A549 (cell line): ENCODE data around the gene FBLL1. TPM values are rescaled to one million over a fixed set of nuclear protein-coding genes. Genes with fewer than 3 reads are reported as not detected.
A peak's percentile ranks its signal among the peaks of the same experiment; 100 is the strongest.

Experiments used
- ATAC-seq, 2 experiments: fragments of 200-7000 bp in 1 of 2; fragments of >200 bp in 1 of 2; cut with Nextera tagmentation in 1 of 2; cut with Tn5 transposase in 1 of 2; 3 replicates each; pipeline versions ENCODE4 v1.8.0 to v1.9.1; 2018 to 2020; ENCODE audit warnings: mild to moderate bottlenecking in 1 of 2, moderate library complexity in 1 of 2
- CTCF ChIA-PET: fragments of 300-600 bp; sonication (Branson Sonifier 250); formaldehyde crosslinking; extraction: SDS; loops from one replicate; lab custom pipeline; 2021; ENCODE audit warnings: antibody characterized with exemption, inconsistent platforms; lab: Yijun Ruan, JAX
- POLR2A ChIA-PET: fragments of 350-600 bp; formaldehyde crosslinking; extraction: SDS; loops from one replicate; lab custom pipeline; 2021; ENCODE audit warnings: antibody characterized with exemption, inconsistent platforms; lab: Yijun Ruan, JAX
- DNase-seq, 2 experiments: peaks; one replicate each; pipeline versions ENCODE4 v3.0.0 to v3.0.0-alpha.2; 2011 to 2016; ENCODE audit warnings: low read depth in 1 of 2, low spot score in 1 of 2
- FAIRE-seq: peaks from 2 replicates; lab custom pipeline; 2011; peaks lifted over from hg19 to GRCh38; lab: Jason Lieb, UNC
- H3K27ac ChIP-seq, 2 experiments: fragments of >200 bp; sonication (Bioruptor Twin); formaldehyde crosslinking; 3 replicates each; pipeline ENCODE4 v1.5.1; 2016 to 2017
- H3K4me1 ChIP-seq: fragments of >200 bp; sonication (Bioruptor Twin); formaldehyde crosslinking; 3 replicates; pipeline ENCODE4 v1.6.1; 2016
- H3K4me2 ChIP-seq: fragments of >200 bp; sonication (Bioruptor Twin); formaldehyde crosslinking; 3 replicates; pipeline ENCODE4 v1.6.1; 2016
- H3K4me3 ChIP-seq: fragments of >200 bp; sonication (Bioruptor Twin); formaldehyde crosslinking; 3 replicates; pipeline ENCODE4 v1.5.1; 2016
- H3K9me3 ChIP-seq: fragments of >200 bp; sonication (Bioruptor Twin); formaldehyde crosslinking; 3 replicates; pipeline ENCODE4 v1.6.1; 2016
- CBX8 ChIP-seq: fragments of 200-600 bp; sonication (generic); IDR thresholded peaks from 2 replicates; pipeline ENCODE4 v1.6.1; 2016
- EHMT2 ChIP-seq: fragments of 200-600 bp; sonication (generic); IDR thresholded peaks from 2 replicates; pipeline ENCODE4 v1.6.1; 2016; ENCODE audit warnings: antibody characterized with exemption, low read depth, mild to moderate bottlenecking, moderate library complexity
- FOSB ChIP-seq: fragments of 250-450 bp; sonication (Bioruptor Pico); IDR thresholded peaks from 2 replicates; pipeline ENCODE4 v1.5.0; 2020; ENCODE audit warnings: mild to moderate bottlenecking, moderate library complexity
- GATA3 ChIP-seq: IDR thresholded peaks from 2 replicates; pipeline ENCODE4 v1.6.1; 2012; ENCODE audit warnings: borderline replicate concordance
- HOXA7 ChIP-seq: fragments of 250-450 bp; sonication (Bioruptor Pico); IDR thresholded peaks from 2 replicates; pipeline ENCODE4 v1.5.0; 2020; ENCODE audit warnings: mild to moderate bottlenecking, moderate library complexity
- JUN ChIP-seq, 2 experiments: fragments of >200 bp; sonication (Bioruptor Twin); formaldehyde crosslinking; IDR thresholded peaks; 2 replicates in 1 of 2; 3 replicates in 1 of 2; pipeline ENCODE4 v1.6.1; 2016 to 2017
- KDM5A ChIP-seq: fragments of 200-600 bp; sonication (generic); IDR thresholded peaks from 2 replicates; pipeline ENCODE4 v1.6.1; 2016; ENCODE audit warnings: antibody characterized with exemption, mild to moderate bottlenecking
- MAZ ChIP-seq: fragments of 150-350 bp; IDR thresholded peaks from 2 replicates; pipeline ENCODE4 v1.6.1; 2014; ENCODE audit warnings: antibody characterized with exemption, low read depth, low read length, borderline replicate concordance
- MYC ChIP-seq: IDR thresholded peaks from 2 replicates; pipeline ENCODE4 v1.6.1; 2012; ENCODE audit warnings: mild to moderate bottlenecking, inconsistent platforms, low read length, improper control_type of control experiment, borderline replicate concordance
- NR3C1 ChIP-seq: fragments of >200 bp; sonication (Bioruptor Twin); formaldehyde crosslinking; IDR thresholded peaks from 3 replicates; pipeline ENCODE4 v1.6.1; 2017
- POLR2A ChIP-seq: IDR thresholded peaks from 2 replicates; pipeline ENCODE4 v1.6.1; 2012; ENCODE audit warnings: mild to moderate bottlenecking, low read length
- POLR2AphosphoS2 ChIP-seq: conservative IDR thresholded peaks from 2 replicates; pipeline ENCODE4 v1.6.1; 2012; ENCODE audit warnings: low read length, improper control_type of control experiment, inconsistent platforms
- RAD21 ChIP-seq, 2 experiments: fragments of >200 bp in 1 of 2; sonication (Bioruptor Twin) in 1 of 2; formaldehyde crosslinking in 1 of 2; IDR thresholded peaks in 1 of 2; conservative IDR thresholded peaks in 1 of 2; 2 replicates in 1 of 2; 3 replicates in 1 of 2; pipeline ENCODE4 v1.6.1; 2012 to 2018; ENCODE audit warnings: inconsistent platforms in 1 of 2
- RARB ChIP-seq: fragments of 250-450 bp; sonication (Bioruptor Pico); IDR thresholded peaks from 2 replicates; pipeline ENCODE4 v1.8.0; 2021; ENCODE audit warnings: mild to moderate bottlenecking, moderate library complexity
- RFX5 ChIP-seq: fragments of 450-650 bp; IDR thresholded peaks from 2 replicates; pipeline ENCODE4 v1.7.1; 2014; ENCODE audit warnings: antibody characterized with exemption, mild to moderate bottlenecking, moderate library complexity
- RNF2 ChIP-seq: fragments of 200-600 bp; sonication (generic); IDR thresholded peaks from 2 replicates; pipeline ENCODE4 v1.6.1; 2016; ENCODE audit warnings: low read depth, mild to moderate bottlenecking, antibody characterized with exemption, moderate library complexity, borderline replicate concordance
- SREBF2 ChIP-seq: fragments of 450-650 bp; IDR thresholded peaks from 2 replicates; pipeline ENCODE4 v1.6.1; 2014; ENCODE audit warnings: mild to moderate bottlenecking, moderate library complexity
- TFCP2L1 ChIP-seq: fragments of 250-450 bp; sonication (Bioruptor Pico); IDR thresholded peaks from 2 replicates; pipeline ENCODE4 v1.5.0; 2021; ENCODE audit warnings: mild to moderate bottlenecking
- ZFP36 ChIP-seq: fragments of 450-650 bp; IDR thresholded peaks from 2 replicates; pipeline ENCODE4 v1.6.1; 2014; ENCODE audit warnings: borderline replicate concordance; ENCODE audit not compliant: partially characterized antibody
- WGBS: methylation state at CpG from one replicate; pipeline ENCODE4 v1.1.6; 2017; ENCODE audit errors: missing lambda C conversion rate; 5-methylcytosine and 5-hydroxymethylcytosine counted together
- polyA plus RNA-seq, 4 experiments: library from polyadenylated mRNA; depleted of rRNA in 3 of 4; stranded (reverse); fragments of >200 nt; fragmentation: RNase III in 1 of 4; extraction: RNeasy Plus Mini Kit Qiagen cat#74134 plus additional on column Dnase treatment in 1 of 4; gene quantifications; 2 replicates in 3 of 4; 3 replicates in 1 of 4; pipeline ENCODE4 v1.2.3, GENCODE V29; 2011 to 2017
- TF ChIP-seq, protein P1 (sequence below): fragments of 250-450 bp; sonication (Bioruptor Pico); IDR thresholded peaks from 2 replicates; pipeline ENCODE4 v1.5.0; 2020; ENCODE audit warnings: low read depth, mild to moderate bottlenecking, moderate library complexity
- TF ChIP-seq, protein P2 (sequence below): IDR thresholded peaks from 2 replicates; pipeline ENCODE4 v1.6.1; 2012
- TF ChIP-seq, protein P3 (sequence below): fragments of 200-600 bp; sonication (generic); IDR thresholded peaks from 2 replicates; pipeline ENCODE4 v1.6.1; 2016; ENCODE audit warnings: antibody characterized with exemption, mild to moderate bottlenecking, moderate library complexity
- TF ChIP-seq, protein P4 (sequence below): fragments of >200 bp; sonication (Bioruptor Twin); formaldehyde crosslinking; IDR thresholded peaks from 2 replicates; pipeline ENCODE4 v1.6.1; 2016
- TF ChIP-seq, protein P5 (sequence below): fragments of 150-350 bp; IDR thresholded peaks from 2 replicates; pipeline ENCODE4 v1.6.1; 2014; ENCODE audit warnings: low read depth, mild to moderate bottlenecking, low read length
- TF ChIP-seq, protein P6 (sequence below): IDR thresholded peaks from 2 replicates; pipeline ENCODE4 v1.6.1; 2012; ENCODE audit warnings: low read depth, borderline replicate concordance

FBLL1 gene
- polyA plus RNA-seq, 2 of the 4 experiments (the other 2 are of a cell fraction), result 0.06 to 0.09 TPM

DNA sequence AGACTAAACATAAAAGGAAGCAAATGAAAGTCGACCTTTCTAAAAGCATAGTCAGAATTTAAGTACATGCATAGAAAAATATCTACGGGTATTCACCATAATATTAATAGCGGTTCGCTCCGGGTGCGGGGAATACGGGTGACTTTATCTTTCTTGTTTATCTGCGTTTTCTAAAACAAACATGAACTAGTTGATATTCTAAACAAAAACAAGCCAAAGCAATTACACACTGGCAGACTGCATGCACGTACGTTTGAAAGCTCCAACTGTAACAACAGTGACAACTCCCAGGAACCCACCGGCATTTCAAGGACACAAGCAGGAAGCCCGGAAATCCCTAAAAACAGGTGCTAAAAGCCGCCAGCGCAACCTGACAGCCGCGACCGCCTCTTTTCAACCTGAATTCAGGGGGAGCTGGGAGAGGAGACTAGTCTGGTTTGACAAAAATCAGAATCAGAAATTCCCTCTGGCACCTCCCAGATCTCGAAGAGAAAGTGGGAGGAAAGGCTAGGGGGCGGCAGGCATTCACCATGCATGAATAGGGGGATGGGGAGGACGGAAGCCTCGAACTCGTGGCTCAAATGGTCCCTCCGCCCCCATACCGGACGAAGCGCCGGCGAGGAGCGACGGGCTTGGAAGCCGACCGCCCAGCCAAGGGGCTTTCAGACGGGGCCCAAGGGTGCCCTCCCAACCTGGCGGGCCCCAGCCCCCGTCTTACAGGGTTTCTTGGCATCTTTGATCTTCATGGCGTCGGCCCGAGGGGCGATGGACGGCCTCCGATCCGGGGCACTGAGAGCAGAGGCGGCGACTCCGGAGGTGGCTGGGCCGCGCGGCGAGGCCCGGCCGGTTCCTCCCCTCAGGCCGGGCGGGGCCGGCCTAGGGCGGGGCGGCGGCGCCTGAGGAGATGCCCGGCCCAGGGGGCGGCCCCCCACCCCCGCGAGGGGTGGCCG, 49.7 kb downstream of the FBLL1 start, which contains the start of gene PANK3 (continued):
- TF ChIP-seq RAD21 (conservative IDR thresholded peaks at IDR 0.05 in 1 of 2, IDR thresholded peaks at IDR 0.05 in 1 of 2) (0 out of 5 replicates have a peak, but pooled peaks of 1 of the 2 experiments have one; percentile 12), EHMT2 (no peak), RFX5 (no peak), MAZ (no peak), MYC (peak; percentile 26; the same call in 1 of the 2 replicates), POLR2A (peak; percentile 86)
- TF ChIP-seq, protein P1, sequence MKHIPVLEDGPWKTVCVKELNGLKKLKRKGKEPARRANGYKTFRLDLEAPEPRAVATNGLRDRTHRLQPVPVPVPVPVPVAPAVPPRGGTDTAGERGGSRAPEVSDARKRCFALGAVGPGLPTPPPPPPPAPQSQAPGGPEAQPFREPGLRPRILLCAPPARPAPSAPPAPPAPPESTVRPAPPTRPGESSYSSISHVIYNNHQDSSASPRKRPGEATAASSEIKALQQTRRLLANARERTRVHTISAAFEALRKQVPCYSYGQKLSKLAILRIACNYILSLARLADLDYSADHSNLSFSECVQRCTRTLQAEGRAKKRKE (CRISPR knock-in tag), result no peak
- TF ChIP-seq, protein P2, sequence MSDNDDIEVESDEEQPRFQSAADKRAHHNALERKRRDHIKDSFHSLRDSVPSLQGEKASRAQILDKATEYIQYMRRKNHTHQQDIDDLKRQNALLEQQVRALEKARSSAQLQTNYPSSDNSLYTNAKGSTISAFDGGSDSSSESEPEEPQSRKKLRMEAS, result no peak; the same call in none of the 2 replicates
- TF ChIP-seq, all 56 proteins: peak for 6

DNA sequence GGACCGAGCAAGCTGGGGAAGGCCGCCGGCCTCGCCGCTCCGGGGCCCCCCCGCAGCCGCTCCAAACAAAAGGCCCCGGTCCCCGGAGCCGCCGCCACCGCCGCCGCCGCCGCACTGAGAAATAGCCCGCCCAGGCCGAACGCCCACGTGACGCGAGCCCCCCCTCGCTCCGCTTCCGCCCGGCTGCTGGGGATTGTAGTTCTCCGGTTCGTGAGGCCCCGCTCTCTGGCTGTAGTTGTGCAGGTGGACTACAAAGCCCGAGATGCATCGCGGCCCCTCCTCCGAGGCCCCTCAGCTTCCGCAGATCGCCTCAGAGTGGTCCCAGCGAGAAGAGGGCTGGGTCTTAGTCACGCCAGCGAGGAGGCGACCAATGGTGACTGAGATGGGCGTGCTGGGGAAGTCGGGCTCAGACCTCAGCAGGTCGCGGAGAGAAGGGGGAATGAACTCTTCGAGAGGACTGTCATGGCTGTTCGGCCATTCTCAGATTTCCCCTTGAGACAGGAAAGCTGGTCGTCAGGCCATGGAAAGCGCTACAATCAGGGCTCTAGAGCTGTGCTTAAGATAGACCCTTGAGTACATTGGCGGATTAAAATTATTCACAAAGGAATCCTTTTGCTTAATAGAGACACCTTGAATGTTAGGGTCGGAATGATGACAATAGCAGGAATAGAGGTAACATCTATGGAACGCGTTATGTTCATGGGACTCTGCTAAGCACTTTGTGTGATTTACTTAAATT, 50.6 kb downstream of the FBLL1 start:
- peak; percentile 98 to 99 for DNase-seq
- Histone ChIP-seq H3K4me3 (peak overlapping the region; percentile 84), H3K9me3 (peaks cover 10% of the 10 kb centered on the region), H3K4me1 (peaks cover 19% of the 10 kb centered on the region; the same call in 2 of the 3 replicates), H3K4me2 (peak overlapping the region; percentile 68), H3K27ac (peak overlapping the region; percentile 85 to 96)
- CTCF ChIA-PET, result no interaction called here
- POLR2A ChIA-PET, result interaction anchor here (0.6 to 1.8 kb wide), 7 partner anchors 10 to 429 kb away, joined by 3 to 9 read pairs (median 7); no protein-coding TSS in a partner anchor
- peak; percentile 7 for FAIRE-seq
- WGBS, result 3% methylated on average over 27 of the region's 52 CpGs
- ATAC-seq, result peak; percentile 97 to 99
- TF ChIP-seq ZFP36 (no peak), RARB (no peak), HOXA7 (CRISPR knock-in tag) (peak; percentile 19; the same call in 1 of the 2 replicates), JUN (IDR thresholded peaks at IDR 0.05) (peak; percentile 54 to 89; a peak in 3 of 5 replicates), NR3C1 (no peak), CBX8 (no peak), RNF2 (no peak), KDM5A (no peak), GATA3 (no peak), TFCP2L1 (CRISPR knock-in tag) (no peak), FOSB (no peak), SREBF2 (no peak), POLR2AphosphoS2 (no peak)
- TF ChIP-seq, protein P3, sequence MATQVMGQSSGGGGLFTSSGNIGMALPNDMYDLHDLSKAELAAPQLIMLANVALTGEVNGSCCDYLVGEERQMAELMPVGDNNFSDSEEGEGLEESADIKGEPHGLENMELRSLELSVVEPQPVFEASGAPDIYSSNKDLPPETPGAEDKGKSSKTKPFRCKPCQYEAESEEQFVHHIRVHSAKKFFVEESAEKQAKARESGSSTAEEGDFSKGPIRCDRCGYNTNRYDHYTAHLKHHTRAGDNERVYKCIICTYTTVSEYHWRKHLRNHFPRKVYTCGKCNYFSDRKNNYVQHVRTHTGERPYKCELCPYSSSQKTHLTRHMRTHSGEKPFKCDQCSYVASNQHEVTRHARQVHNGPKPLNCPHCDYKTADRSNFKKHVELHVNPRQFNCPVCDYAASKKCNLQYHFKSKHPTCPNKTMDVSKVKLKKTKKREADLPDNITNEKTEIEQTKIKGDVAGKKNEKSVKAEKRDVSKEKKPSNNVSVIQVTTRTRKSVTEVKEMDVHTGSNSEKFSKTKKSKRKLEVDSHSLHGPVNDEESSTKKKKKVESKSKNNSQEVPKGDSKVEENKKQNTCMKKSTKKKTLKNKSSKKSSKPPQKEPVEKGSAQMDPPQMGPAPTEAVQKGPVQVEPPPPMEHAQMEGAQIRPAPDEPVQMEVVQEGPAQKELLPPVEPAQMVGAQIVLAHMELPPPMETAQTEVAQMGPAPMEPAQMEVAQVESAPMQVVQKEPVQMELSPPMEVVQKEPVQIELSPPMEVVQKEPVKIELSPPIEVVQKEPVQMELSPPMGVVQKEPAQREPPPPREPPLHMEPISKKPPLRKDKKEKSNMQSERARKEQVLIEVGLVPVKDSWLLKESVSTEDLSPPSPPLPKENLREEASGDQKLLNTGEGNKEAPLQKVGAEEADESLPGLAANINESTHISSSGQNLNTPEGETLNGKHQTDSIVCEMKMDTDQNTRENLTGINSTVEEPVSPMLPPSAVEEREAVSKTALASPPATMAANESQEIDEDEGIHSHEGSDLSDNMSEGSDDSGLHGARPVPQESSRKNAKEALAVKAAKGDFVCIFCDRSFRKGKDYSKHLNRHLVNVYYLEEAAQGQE, result no peak
- TF ChIP-seq, protein P2, result no peak; the same call in none of the 2 replicates
- TF ChIP-seq, protein P4, sequence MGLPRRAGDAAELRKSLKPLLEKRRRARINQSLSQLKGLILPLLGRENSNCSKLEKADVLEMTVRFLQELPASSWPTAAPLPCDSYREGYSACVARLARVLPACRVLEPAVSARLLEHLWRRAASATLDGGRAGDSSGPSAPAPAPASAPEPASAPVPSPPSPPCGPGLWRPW, result no peak
- TF ChIP-seq, protein P1 (CRISPR knock-in tag), result no peak
- TF ChIP-seq, protein P5, sequence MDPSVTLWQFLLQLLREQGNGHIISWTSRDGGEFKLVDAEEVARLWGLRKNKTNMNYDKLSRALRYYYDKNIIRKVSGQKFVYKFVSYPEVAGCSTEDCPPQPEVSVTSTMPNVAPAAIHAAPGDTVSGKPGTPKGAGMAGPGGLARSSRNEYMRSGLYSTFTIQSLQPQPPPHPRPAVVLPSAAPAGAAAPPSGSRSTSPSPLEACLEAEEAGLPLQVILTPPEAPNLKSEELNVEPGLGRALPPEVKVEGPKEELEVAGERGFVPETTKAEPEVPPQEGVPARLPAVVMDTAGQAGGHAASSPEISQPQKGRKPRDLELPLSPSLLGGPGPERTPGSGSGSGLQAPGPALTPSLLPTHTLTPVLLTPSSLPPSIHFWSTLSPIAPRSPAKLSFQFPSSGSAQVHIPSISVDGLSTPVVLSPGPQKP, result no peak
- TF ChIP-seq, protein P6, sequence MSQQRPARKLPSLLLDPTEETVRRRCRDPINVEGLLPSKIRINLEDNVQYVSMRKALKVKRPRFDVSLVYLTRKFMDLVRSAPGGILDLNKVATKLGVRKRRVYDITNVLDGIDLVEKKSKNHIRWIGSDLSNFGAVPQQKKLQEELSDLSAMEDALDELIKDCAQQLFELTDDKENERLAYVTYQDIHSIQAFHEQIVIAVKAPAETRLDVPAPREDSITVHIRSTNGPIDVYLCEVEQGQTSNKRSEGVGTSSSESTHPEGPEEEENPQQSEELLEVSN, result no peak
